ENCODE data around the gene ZNF266. TPM values are rescaled to one million over a fixed set of nuclear protein-coding genes. Genes with fewer than 3 reads are reported as not detected.

Gene ZNF266
- total and polyA plus RNA-seq, 2 of the 13 experiments (the other 11 are each of a cell fraction or from before 2014, with no cell fraction given) = 19.8 to 20.8 TPM

- no peak for TF ChIP-seq CENPT (CRISPR knock-in tag; IDR thresholded peaks at IDR 0.05; ENCODE audit: low read depth)
- TF ChIP-seq DMTF1 (CRISPR knock-in tag; IDR thresholded peaks at IDR 0.05) = no peak
- TF ChIP-seq ZNF574 (CRISPR knock-in tag; IDR thresholded peaks at IDR 0.05) = peak; percentile 83
- no peak for TF ChIP-seq BCLAF1 (IDR thresholded peaks at IDR 0.05)
- TF ChIP-seq ZNF784 (CRISPR knock-in tag; IDR thresholded peaks at IDR 0.05; ENCODE audit: borderline replicate concordance) = no peak
- TF ChIP-seq ETS1 (CRISPR knock-in tag; IDR thresholded peaks at IDR 0.05) = no peak
- TF ChIP-seq ZNF331 (CRISPR knock-in tag; IDR thresholded peaks at IDR 0.05) = peak; percentile 48; the same call in 1 of the 2 replicates
- no peak for TF ChIP-seq TAF15 (IDR thresholded peaks at IDR 0.05; ENCODE audit: low read depth, low read length, poor library complexity, severe bottlenecking)
- no peak for TF ChIP-seq JARID2 (CRISPR knock-in tag; IDR thresholded peaks at IDR 0.05; ENCODE audit: insufficient replicate concordance)
- TF ChIP-seq ADNP (CRISPR knock-in tag; IDR thresholded peaks at IDR 0.05) = no peak
- peak; percentile 81 for TF ChIP-seq ZFY (CRISPR knock-in tag; IDR thresholded peaks at IDR 0.05)
- no peak for TF ChIP-seq TCF7 (IDR thresholded peaks at IDR 0.05; ENCODE audit: low read depth)
- TF ChIP-seq ZNF883 (CRISPR knock-in tag; IDR thresholded peaks at IDR 0.05; ENCODE audit: not compliant biosample characterization) = peak; percentile 60
- no peak for TF ChIP-seq SCMH1 (CRISPR knock-in tag; IDR thresholded peaks at IDR 0.05; ENCODE audit: borderline replicate concordance)
- TF ChIP-seq NFKBIZ (CRISPR knock-in tag; IDR thresholded peaks at IDR 0.05) = 0 out of 2 replicates have a peak, but pooled peaks have one; percentile 69
- peak; percentile 85 for TF ChIP-seq RBFOX2 (IDR thresholded peaks at IDR 0.05; ENCODE audit: low read depth, low read length)
- no peak; the same call in 1 of the 2 replicates for TF ChIP-seq NR2C2 (CRISPR knock-in tag; IDR thresholded peaks at IDR 0.05; ENCODE audit: borderline replicate concordance)
- no peak; the same call in none of the 2 replicates for TF ChIP-seq SIN3B (IDR thresholded peaks at IDR 0.05; ENCODE audit: low read length)
Observed at GRCh38 chr19:9435279-9436268, at the start of gene ZNF266 (continued).
